ENCODE measurements around the gene KIFC3. TPM values are rescaled to one million over a fixed set of nuclear protein-coding genes. Genes with fewer than 3 reads are reported as not detected.

The KIFC3 gene
- total RNA-seq, 3 donors from 2014 or later = 15.7 to 36.1 (median 35.1) TPM

GRCh38 chr16:57844416-57845030 lies 42.2 kb upstream of the KIFC3 start:
- Histone ChIP-seq H3K27me3 (no peaks in the 10 kb centered on the region), H3K4me3 (no peak overlapping the region), H3K4me1 (no peaks in the 10 kb centered on the region), H3K27ac (no peak overlapping the region), H3K36me3 (no peaks in the 10 kb centered on the region), H3K9me3 (no peaks in the 10 kb centered on the region)
- no peak for DNase-seq (ENCODE audit: low spot score in 2 of 2)
- TF ChIP-seq POLR2A (IDR thresholded peaks at IDR 0.05) (no peak), CTCF (IDR thresholded peaks at IDR 0.05) (no peak), POLR2AphosphoS5 (IDR thresholded peaks at IDR 0.05) (no peak)
- intact Hi-C loops (cut with DNase I; ENCODE audit: low total_unique reads) = loop anchor here (10.0 kb wide), 1 partner anchor 90 kb away; no protein-coding TSS in a partner anchor

GRCh38 chr16:57843400-57843799 lies 41.1 kb upstream of the KIFC3 start:
- Histone ChIP-seq H3K27me3 (no peaks in the 10 kb centered on the region), H3K4me1 (no peaks in the 10 kb centered on the region), H3K4me3 (no peak overlapping the region), H3K36me3 (no peaks in the 10 kb centered on the region), H3K27ac (no peak overlapping the region), H3K9me3 (no peaks in the 10 kb centered on the region)
- intact Hi-C loops (cut with DNase I; ENCODE audit: low total_unique reads) = loop anchor here (10.0 kb wide), 1 partner anchor 89 kb away; no protein-coding TSS in a partner anchor
- TF ChIP-seq CTCF (IDR thresholded peaks at IDR 0.05) (no peak), POLR2A (IDR thresholded peaks at IDR 0.05) (no peak), POLR2AphosphoS5 (IDR thresholded peaks at IDR 0.05) (no peak)
- DNase-seq (ENCODE audit: low spot score in 2 of 2) = no peak

GRCh38 chr16:57842601-57843000 lies 40.3 kb upstream of the KIFC3 start:
- no peaks in the 10 kb centered on the region for H3K27me3 ChIP-seq
- no peak overlapping the region for H3K4me3 ChIP-seq
- H3K9me3 ChIP-seq = no peaks in the 10 kb centered on the region
- intact Hi-C loops (cut with DNase I; ENCODE audit: low total_unique reads) = loop anchor here (10.0 kb wide), 1 partner anchor 88 kb away; no protein-coding TSS in a partner anchor
- TF ChIP-seq POLR2AphosphoS5 (IDR thresholded peaks at IDR 0.05) = no peak
- no peak overlapping the region for H3K27ac ChIP-seq
- no peaks in the 10 kb centered on the region for H3K4me1 ChIP-seq
- H3K36me3 ChIP-seq = no peaks in the 10 kb centered on the region
- DNase-seq (ENCODE audit: low spot score in 2 of 2) = no peak

- DNase-seq (ENCODE audit: low spot score in 2 of 2) = no peak
- H3K36me3 ChIP-seq = no peaks in the 10 kb centered on the region
- no peaks in the 10 kb centered on the region for H3K9me3 ChIP-seq
- H3K4me3 ChIP-seq = no peak overlapping the region
- no peak overlapping the region for H3K27ac ChIP-seq
- TF ChIP-seq CTCF (IDR thresholded peaks at IDR 0.05) = no peak
- TF ChIP-seq POLR2A (IDR thresholded peaks at IDR 0.05) = no peak
- no peak for TF ChIP-seq POLR2AphosphoS5 (IDR thresholded peaks at IDR 0.05)
- H3K27me3 ChIP-seq = no peaks in the 10 kb centered on the region
- intact Hi-C loops (cut with DNase I; ENCODE audit: low total_unique reads) = loop anchor here (10.0 kb wide), 1 partner anchor 86 kb away; no protein-coding TSS in a partner anchor
- no peaks in the 10 kb centered on the region for H3K4me1 ChIP-seq
These were observed 38.5 kb upstream of the KIFC3 start for GRCh38 chr16:57840833-57841232.

- Histone ChIP-seq H3K27me3 (no peaks in the 10 kb centered on the region), H3K9me3 (no peaks in the 10 kb centered on the region), H3K4me3 (no peak overlapping the region), H3K27ac (no peak overlapping the region), H3K36me3 (no peaks in the 10 kb centered on the region), H3K4me1 (no peaks in the 10 kb centered on the region)
- no peak for DNase-seq (ENCODE audit: low spot score in 2 of 2)
- intact Hi-C loops (cut with DNase I; ENCODE audit: low total_unique reads) = no loop called here
- no peak for TF ChIP-seq POLR2A (IDR thresholded peaks at IDR 0.05)
- TF ChIP-seq POLR2AphosphoS5 (IDR thresholded peaks at IDR 0.05) = no peak
- no peak for TF ChIP-seq CTCF (IDR thresholded peaks at IDR 0.05)
These were observed 35.9 kb upstream of the KIFC3 start for GRCh38 chr16:57838161-57838560.

Measured in breast epithelium (tissue), 4 donors.